ENCODE measurements around the gene SLC4A5. TPM values are rescaled to one million over a fixed set of nuclear protein-coding genes. Genes with fewer than 3 reads are reported as not detected.

Gene SLC4A5
- total and polyA plus RNA-seq, 2 experiments from 2014 or later: 1.5 to 9.0 TPM

DNA sequence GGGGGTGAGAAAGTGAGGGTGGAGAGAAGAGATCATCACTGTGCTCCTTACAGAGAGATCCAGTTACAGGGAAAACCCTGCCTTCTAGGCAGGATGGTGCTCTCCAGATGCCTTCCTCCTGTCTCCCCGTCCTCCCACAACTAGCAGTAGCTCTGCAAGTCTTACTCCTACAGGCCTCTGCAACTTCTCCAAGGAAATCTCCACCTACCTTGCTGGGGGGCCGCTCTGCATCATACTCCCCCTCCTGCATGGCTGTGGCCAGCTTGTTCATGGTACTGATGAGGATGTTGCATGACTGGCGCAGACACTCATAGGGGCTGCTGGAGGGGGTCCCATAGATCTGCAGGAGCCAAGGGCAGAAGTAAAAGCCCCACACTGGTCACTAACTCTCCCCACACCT lies 22.8 kb upstream of the SLC4A5 start:
- H3K36me3 ChIP-seq: peaks cover 88% of the 10 kb centered on the region
- TF ChIP-seq CTCF (IDR thresholded peaks at IDR 0.05; ENCODE audit: low read depth, low read length): no peak
- no peak overlapping the region for H3K4me3 ChIP-seq

GRCh38 chr2:74364533-74365505 lies 21.6 kb upstream of the SLC4A5 start:
- TF ChIP-seq CTCF (IDR thresholded peaks at IDR 0.05; ENCODE audit: low read depth, low read length): no peak
- Histone ChIP-seq H3K27ac (no peak overlapping the region), H3K9me3 (ENCODE audit: low read depth) (no peaks in the 10 kb centered on the region), H3K27me3 (no peaks in the 10 kb centered on the region), H3K4me1 (ENCODE audit: low read depth) (no peaks in the 10 kb centered on the region), H3K36me3 (peaks cover 88% of the 10 kb centered on the region), H3K4me3 (no peak overlapping the region)
- DNase-seq (ENCODE audit: low read depth in 1 of 2, low spot score in 1 of 2): no peak

More for the DNA sequence above, 22.8 kb upstream of the SLC4A5 start:
- H3K4me1 ChIP-seq (ENCODE audit: low read depth): no peaks in the 10 kb centered on the region
- H3K27ac ChIP-seq: no peak overlapping the region
- H3K27me3 ChIP-seq: no peaks in the 10 kb centered on the region
- no peaks in the 10 kb centered on the region for H3K9me3 ChIP-seq (ENCODE audit: low read depth)
- no peak for DNase-seq (ENCODE audit: low read depth in 1 of 2, low spot score in 1 of 2)

- Histone ChIP-seq H3K4me1 (ENCODE audit: low read depth) (no peaks in the 10 kb centered on the region), H3K27me3 (no peaks in the 10 kb centered on the region), H3K27ac (no peak overlapping the region), H3K36me3 (peaks cover 69% of the 10 kb centered on the region), H3K9me3 (ENCODE audit: low read depth) (no peaks in the 10 kb centered on the region), H3K4me3 (no peak overlapping the region)
- no peak for TF ChIP-seq CTCF (IDR thresholded peaks at IDR 0.05; ENCODE audit: low read depth, low read length)
- no peak for DNase-seq (ENCODE audit: low read depth in 1 of 2, low spot score in 1 of 2)
Measured at GRCh38 chr2:74361327-74361726, 18.1 kb upstream of the SLC4A5 start.

GRCh38 chr2:74357627-74358026 lies 14.4 kb upstream of the SLC4A5 start:
- Histone ChIP-seq H3K27me3 (no peaks in the 10 kb centered on the region), H3K9me3 (ENCODE audit: low read depth) (no peaks in the 10 kb centered on the region), H3K4me1 (ENCODE audit: low read depth) (no peaks in the 10 kb centered on the region), H3K27ac (no peak overlapping the region), H3K36me3 (peaks cover 36% of the 10 kb centered on the region), H3K4me3 (no peak overlapping the region)
- no peak for TF ChIP-seq CTCF (IDR thresholded peaks at IDR 0.05; ENCODE audit: low read depth, low read length)
- DNase-seq (ENCODE audit: low read depth in 1 of 2, low spot score in 1 of 2): no peak

DNA sequence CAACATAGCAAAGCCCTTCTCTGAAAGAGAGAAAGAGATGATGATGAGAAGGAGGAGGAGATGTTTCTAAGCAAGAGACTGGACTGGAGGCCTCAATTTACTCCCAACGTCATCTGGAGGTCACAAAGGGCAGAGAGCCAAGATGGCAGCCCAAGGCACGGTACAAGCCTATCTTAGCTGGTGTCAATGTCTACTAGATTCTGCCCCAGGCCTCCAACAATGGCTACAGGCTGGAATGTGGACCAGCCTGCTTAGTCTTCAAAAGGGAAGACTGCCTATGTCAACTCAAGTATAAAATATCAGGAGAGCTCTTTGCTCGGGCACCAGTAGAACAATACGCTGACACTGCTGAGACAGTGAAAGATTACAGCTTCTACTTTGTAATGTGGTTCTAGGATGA lies 6.7 kb upstream of the SLC4A5 start:
- no peak overlapping the region for H3K4me3 ChIP-seq
- H3K36me3 ChIP-seq: no peaks in the 10 kb centered on the region
- no peak for DNase-seq (ENCODE audit: low read depth in 1 of 2, low spot score in 1 of 2)
- H3K9me3 ChIP-seq (ENCODE audit: low read depth): no peaks in the 10 kb centered on the region
- no peak overlapping the region for H3K27ac ChIP-seq
- no peak for TF ChIP-seq CTCF (IDR thresholded peaks at IDR 0.05; ENCODE audit: low read depth, low read length)
- H3K27me3 ChIP-seq: no peaks in the 10 kb centered on the region
- no peaks in the 10 kb centered on the region for H3K4me1 ChIP-seq (ENCODE audit: low read depth)
